HUES64 (cell line): ENCODE results near the gene EPG5.
A peak's percentile ranks its signal among the peaks of the same experiment; 100 is the strongest.
"Not testable (repeated sequence)": the region's sequence is repeated elsewhere in the genome, so short reads cannot be mapped to it uniquely, and the experiment has no call there.

Experiments used
- H3K27ac ChIP-seq: 2 replicates; pipeline ENCODE4 v1.7.0; 2013; ENCODE audit warnings: low read depth, low read length, inconsistent platforms
- H3K27me3 ChIP-seq: 2 replicates; pipeline ENCODE4 v1.6.1; 2013; ENCODE audit warnings: mild to moderate bottlenecking, low read length; ENCODE audit not compliant: insufficient read depth
- H3K36me3 ChIP-seq: 2 replicates; pipeline ENCODE4 v1.6.1; 2013; ENCODE audit warnings: mild to moderate bottlenecking, low read length; ENCODE audit not compliant: insufficient read depth
- H3K4me1 ChIP-seq: 2 replicates; pipeline ENCODE4 v1.6.1; 2013; ENCODE audit warnings: mild to moderate bottlenecking, low read length, moderate library complexity; ENCODE audit not compliant: insufficient read depth
- H3K4me3 ChIP-seq: 2 replicates; pipeline ENCODE4 v1.5.1; 2013; ENCODE audit warnings: mild to moderate bottlenecking, low read length, moderate library complexity
- H3K9ac ChIP-seq: 2 replicates; pipeline ENCODE4 v1.6.1; 2013; ENCODE audit warnings: mild to moderate bottlenecking, low read depth, low read length
- H3K9me3 ChIP-seq: 2 replicates; pipeline ENCODE4 v1.6.1; 2013; ENCODE audit warnings: low read depth, low read length; ENCODE audit not compliant: insufficient read depth
- WGBS: fragments of 150-250, 120-280 bp; methylation state at CpG from one replicate; pipeline ENCODE4 v1.1.7; 2013; ENCODE audit warnings: missing lambda C conversion rate; 5-methylcytosine and 5-hydroxymethylcytosine counted together

Gene EPG5

DNA sequence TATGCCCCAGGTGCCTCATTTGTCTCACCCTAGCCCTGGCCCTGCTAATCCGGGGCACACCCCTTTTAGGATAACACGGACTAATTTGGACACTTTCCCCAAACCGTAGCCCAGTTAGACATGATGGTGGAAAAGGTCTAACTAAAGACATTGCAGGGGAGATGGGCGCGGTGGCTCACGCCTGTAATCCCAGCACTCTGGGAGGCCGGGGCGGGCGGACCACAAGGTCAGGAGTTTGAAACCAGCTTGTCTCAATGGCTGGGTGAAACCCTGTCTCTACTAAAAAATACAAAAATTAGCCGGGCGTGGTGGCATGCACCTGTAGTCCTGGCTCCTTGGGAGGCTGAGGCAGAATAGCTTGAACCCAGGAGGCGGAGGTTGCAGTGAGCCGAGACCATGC, 118.5 kb downstream of the EPG5 start:
- H3K9ac ChIP-seq, H3K4me3 ChIP-seq, H3K4me1 ChIP-seq, H3K9me3 ChIP-seq, H3K27ac ChIP-seq, H3K27me3 ChIP-seq: not testable (repeated sequence)
- peaks cover 19% of the 10 kb centered on the region for H3K36me3 ChIP-seq
- WGBS, result 97% methylated on average over 13 of the region's 13 CpGs

GRCh38 chr18:45847119-45847518, 120.0 kb downstream of the EPG5 start:
- Histone ChIP-seq H3K36me3 (peaks cover 6% of the 10 kb centered on the region), H3K4me1 (no peaks in the 10 kb centered on the region), H3K27me3 (no peaks in the 10 kb centered on the region), H3K4me3 (no peak overlapping the region), H3K9ac (no peak overlapping the region), H3K9me3 (no peaks in the 10 kb centered on the region), H3K27ac (no peak overlapping the region)
- WGBS, result 55% methylated on average over 3 of the region's 3 CpGs

- no peak overlapping the region for H3K9ac ChIP-seq
- H3K36me3 ChIP-seq, result no peaks in the 10 kb centered on the region; the same call in 1 of the 2 replicates
- no peaks in the 10 kb centered on the region for H3K9me3 ChIP-seq
- no peak overlapping the region for H3K27ac ChIP-seq
- no peaks in the 10 kb centered on the region for H3K27me3 ChIP-seq
- no peak overlapping the region for H3K4me3 ChIP-seq
- 88% methylated on average over 8 of the region's 8 CpGs for WGBS
- no peaks in the 10 kb centered on the region for H3K4me1 ChIP-seq
These were observed 121.7 kb downstream of the EPG5 start for GRCh38 chr18:45845410-45845809.

- no peak overlapping the region for H3K9ac ChIP-seq
- H3K4me3 ChIP-seq, result no peak overlapping the region
- no peaks in the 10 kb centered on the region for H3K4me1 ChIP-seq
- WGBS, result 96% methylated on average over 7 of the region's 7 CpGs
- no peak overlapping the region for H3K27ac ChIP-seq
- no peaks in the 10 kb centered on the region; the same call in 1 of the 2 replicates for H3K36me3 ChIP-seq
- no peaks in the 10 kb centered on the region for H3K9me3 ChIP-seq
- H3K27me3 ChIP-seq, result no peaks in the 10 kb centered on the region
These were observed 122.2 kb downstream of the EPG5 start for GRCh38 chr18:45844938-45845337.

DNA sequence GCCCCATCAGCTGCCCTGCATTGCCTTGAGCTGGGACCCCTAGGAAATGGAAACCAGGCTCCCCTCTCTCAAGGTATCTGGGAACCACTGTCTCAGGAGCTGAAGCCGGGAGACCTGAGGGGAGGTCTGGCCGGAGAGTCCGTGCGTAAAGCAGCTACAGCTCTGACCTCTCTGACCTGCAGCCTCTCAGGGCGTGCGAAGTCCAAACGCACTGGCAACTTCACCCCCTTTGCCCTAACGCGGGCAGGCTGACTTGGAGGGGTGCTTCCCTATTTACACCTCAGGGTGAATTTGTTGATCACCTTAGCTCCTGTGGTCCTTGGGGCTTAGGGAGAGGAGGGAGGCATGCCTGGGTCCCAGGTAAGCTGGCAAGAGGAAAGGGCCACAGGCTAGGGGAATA, 124.1 kb downstream of the EPG5 start:
- no peak overlapping the region for H3K4me3 ChIP-seq
- H3K9ac ChIP-seq, result no peak overlapping the region
- H3K27me3 ChIP-seq, result peaks cover 16% of the 10 kb centered on the region
- no peak overlapping the region for H3K27ac ChIP-seq
- H3K4me1 ChIP-seq, result 0 out of 2 replicates have a peak, but pooled peaks cover under 1% of the 10 kb centered on the region
- no peaks in the 10 kb centered on the region for H3K9me3 ChIP-seq
- H3K36me3 ChIP-seq, result no peaks in the 10 kb centered on the region
- WGBS, result 91% methylated on average over 9 of the region's 9 CpGs

- peaks cover 27% of the 10 kb centered on the region for H3K27me3 ChIP-seq
- no peak overlapping the region for H3K27ac ChIP-seq
- no peaks in the 10 kb centered on the region for H3K36me3 ChIP-seq
- 0 out of 2 replicates have a peak, but pooled peaks cover 4% of the 10 kb centered on the region for H3K4me1 ChIP-seq
- H3K4me3 ChIP-seq, result no peak overlapping the region
- 94% methylated on average over 12 of the region's 12 CpGs for WGBS
- H3K9ac ChIP-seq, result no peak overlapping the region
- no peaks in the 10 kb centered on the region for H3K9me3 ChIP-seq
These were observed 125.2 kb downstream of the EPG5 start for GRCh38 chr18:45841765-45842442.

DNA sequence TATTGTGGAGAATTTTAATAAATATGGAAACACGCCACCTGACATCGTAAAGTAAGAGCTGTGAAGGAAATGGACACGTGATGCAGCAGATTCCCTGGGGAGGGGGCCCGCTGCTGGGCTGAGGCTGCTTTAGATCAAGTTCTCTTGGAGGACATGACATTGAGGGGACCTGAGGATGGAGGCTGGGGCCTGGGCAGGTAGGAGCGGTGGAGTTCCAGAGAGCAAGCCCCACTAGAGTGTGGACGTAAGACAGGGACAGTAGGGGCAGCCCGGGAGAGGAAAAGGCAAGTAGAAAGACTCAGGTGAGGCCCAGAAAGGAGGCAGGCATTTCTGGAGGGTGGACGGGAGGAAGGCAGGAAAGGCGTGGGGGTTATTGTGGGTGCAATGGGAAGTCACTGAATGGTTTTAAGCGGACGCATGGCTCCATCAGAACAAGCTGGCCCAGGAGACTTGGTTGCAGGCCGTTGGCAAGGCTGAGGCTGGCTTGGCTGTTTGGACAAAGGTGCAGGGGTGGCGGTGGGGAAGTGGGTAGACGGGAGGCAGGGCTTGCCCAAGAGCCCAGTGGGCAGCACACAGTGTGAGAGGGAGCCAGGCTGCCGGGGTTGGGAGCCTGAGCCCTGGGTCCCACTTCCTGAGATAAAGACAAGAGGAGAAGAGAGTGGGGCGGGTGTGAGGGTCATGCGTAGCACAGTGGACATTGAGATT, 125.9 kb downstream of the EPG5 start:
- H3K36me3 ChIP-seq, result no peaks in the 10 kb centered on the region
- WGBS, result 86% methylated on average over 17 of the region's 17 CpGs

GRCh38 chr18:45839414-45840395, 127.4 kb downstream of the EPG5 start:
- Histone ChIP-seq H3K4me3 (no peak overlapping the region), H3K9ac (no peak overlapping the region), H3K4me1 (0 out of 2 replicates have a peak, but pooled peaks cover 10% of the 10 kb centered on the region), H3K27me3 (peaks cover 47% of the 10 kb centered on the region), H3K36me3 (no peaks in the 10 kb centered on the region), H3K27ac (no peak overlapping the region), H3K9me3 (no peaks in the 10 kb centered on the region)
- WGBS, result 83% methylated on average over 11 of the region's 13 CpGs

More for the DNA sequence above, 125.9 kb downstream of the EPG5 start:
- H3K27ac ChIP-seq, result no peak overlapping the region
- no peak overlapping the region for H3K9ac ChIP-seq
- H3K4me3 ChIP-seq, result no peak overlapping the region
- H3K9me3 ChIP-seq, result no peaks in the 10 kb centered on the region
- H3K27me3 ChIP-seq, result peaks cover 34% of the 10 kb centered on the region
- 0 out of 2 replicates have a peak, but pooled peaks cover 10% of the 10 kb centered on the region for H3K4me1 ChIP-seq

DNA sequence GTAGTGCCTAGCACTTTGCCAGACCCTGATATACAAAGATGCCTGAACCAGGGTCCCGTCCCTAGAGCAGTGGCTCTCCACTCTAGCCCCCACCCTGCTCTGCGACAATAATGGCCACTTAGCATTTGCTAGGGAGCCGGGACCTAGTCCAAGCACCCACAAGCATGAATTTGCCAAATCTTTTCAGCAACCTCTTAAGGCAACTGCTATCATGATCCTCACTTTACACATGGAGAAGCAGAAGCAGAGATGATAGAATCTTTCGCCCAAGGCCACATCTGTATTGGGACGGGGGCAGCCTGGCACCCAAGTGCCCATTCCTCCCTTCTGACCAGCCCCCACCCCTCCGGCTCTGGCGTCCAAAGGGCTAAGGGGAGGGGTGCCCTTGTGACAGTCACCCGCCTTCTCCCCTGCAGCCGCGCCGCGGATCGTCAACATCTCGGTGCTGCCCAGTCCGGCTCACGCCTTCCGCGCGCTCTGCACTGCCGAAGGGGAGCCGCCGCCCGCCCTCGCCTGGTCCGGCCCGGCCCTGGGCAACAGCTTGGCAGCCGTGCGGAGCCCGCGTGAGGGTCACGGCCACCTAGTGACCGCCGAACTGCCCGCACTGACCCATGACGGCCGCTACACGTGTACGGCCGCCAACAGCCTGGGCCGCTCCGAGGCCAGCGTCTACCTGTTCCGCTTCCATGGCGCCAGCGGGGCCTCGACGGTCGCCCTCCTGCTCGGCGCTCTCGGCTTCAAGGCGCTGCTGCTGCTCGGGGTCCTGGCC, 128.6 kb downstream of the EPG5 start:
- H3K4me1 ChIP-seq, result 0 out of 2 replicates have a peak, but pooled peaks cover 10% of the 10 kb centered on the region
- WGBS, result 94% methylated on average over 53 of the region's 53 CpGs
- H3K4me3 ChIP-seq, result no peak overlapping the region
- no peaks in the 10 kb centered on the region for H3K9me3 ChIP-seq
- H3K36me3 ChIP-seq, result no peaks in the 10 kb centered on the region
- H3K9ac ChIP-seq, result no peak overlapping the region
- peaks cover 47% of the 10 kb centered on the region for H3K27me3 ChIP-seq
- H3K27ac ChIP-seq, result no peak overlapping the region

GRCh38 chr18:45837283-45838070, 129.7 kb downstream of the EPG5 start:
- 7% methylated on average over 84 of the region's 84 CpGs for WGBS

More at GRCh38 chr18:45837283-45838070, 129.7 kb downstream of the EPG5 start:
- Histone ChIP-seq H3K27ac (no peak overlapping the region), H3K9ac (peak overlapping the region; percentile 28; the same call in 1 of the 2 replicates), H3K36me3 (no peaks in the 10 kb centered on the region), H3K4me1 (0 out of 2 replicates have a peak, but pooled peaks cover 10% of the 10 kb centered on the region), H3K27me3 (peaks cover 47% of the 10 kb centered on the region), H3K9me3 (no peaks in the 10 kb centered on the region), H3K4me3 (peak overlapping the region; percentile 53)
